SK-N-SH treated with all-trans-retinoic acid at 6 μM for 48 hours (cell line): ENCODE measurements around the gene SLC5A5.

ENCODE experiments used
- ATAC-seq: fragments of 200-7000 bp; cut with Tn5 transposase; 3 replicates; pipeline ENCODE4 v1.9.1; 2020; ENCODE audit warnings: mild to moderate bottlenecking, moderate library complexity
- ARNTL ChIP-seq: fragments of 450-650 bp; formaldehyde crosslinking; IDR thresholded peaks from 2 replicates; pipeline ENCODE4 v1.5.0; 2020; ENCODE audit warnings: low read depth, mild to moderate bottlenecking, moderate library complexity, borderline replicate concordance
- BACH2 ChIP-seq: fragments of 250-450 bp; sonication (Bioruptor Pico); IDR thresholded peaks from 2 replicates; pipeline ENCODE4 v1.9.0; 2021; ENCODE audit warnings: mild to moderate bottlenecking, borderline replicate concordance
- CREB5 ChIP-seq: fragments of 250-450 bp; sonication (Bioruptor Pico); IDR thresholded peaks from 2 replicates; pipeline ENCODE4 v1.5.1; 2020; ENCODE audit warnings: low read depth, mild to moderate bottlenecking, moderate library complexity
- ESRRG ChIP-seq: fragments of 250-450 bp; sonication (Bioruptor Pico); IDR thresholded peaks from 2 replicates; pipeline ENCODE4 v1.6.1; 2021; ENCODE audit warnings: mild to moderate bottlenecking
- GLIS3 ChIP-seq: fragments of 250-450 bp; sonication (Bioruptor Pico); IDR thresholded peaks from 2 replicates; pipeline ENCODE4 v1.5.0; 2020; ENCODE audit warnings: mild to moderate bottlenecking, moderate library complexity
- ISL1 ChIP-seq: fragments of 250-450 bp; sonication (Bioruptor Pico); IDR thresholded peaks from 2 replicates; pipeline ENCODE4 v2.1.2; 2022; ENCODE audit warnings: mild to moderate bottlenecking, moderate library complexity
- OSR1 ChIP-seq: fragments of 250-450 bp; sonication (Bioruptor Pico); IDR thresholded peaks from 2 replicates; pipeline ENCODE4 v1.8.0; 2022; ENCODE audit warnings: moderate library complexity, mild to moderate bottlenecking, inconsistent platforms
- PATZ1 ChIP-seq: fragments of 250-450 bp; sonication (Bioruptor Pico); IDR thresholded peaks from 2 replicates; pipeline ENCODE4 v1.8.0; 2020; ENCODE audit warnings: mild to moderate bottlenecking, moderate library complexity, borderline replicate concordance
- POU6F1 ChIP-seq: fragments of 250-450 bp; sonication (Bioruptor Pico); IDR thresholded peaks from 2 replicates; pipeline ENCODE4 v1.8.0; 2021; ENCODE audit warnings: low read depth, mild to moderate bottlenecking, moderate library complexity, borderline replicate concordance
- PPARA ChIP-seq: fragments of 250-450 bp; sonication (Bioruptor Pico); IDR thresholded peaks from 2 replicates; pipeline ENCODE4 v1.5.0; 2020; ENCODE audit warnings: mild to moderate bottlenecking, borderline replicate concordance
- RARB ChIP-seq: fragments of 250-450 bp; sonication (Bioruptor Pico); IDR thresholded peaks from 2 replicates; pipeline ENCODE4 v1.8.0; 2021; ENCODE audit warnings: mild to moderate bottlenecking, moderate library complexity
- SNAI2 ChIP-seq: fragments of 250-450 bp; sonication (Bioruptor Pico); IDR thresholded peaks from 2 replicates; pipeline ENCODE4 v1.5.0; 2020; ENCODE audit warnings: mild to moderate bottlenecking, moderate library complexity
- TCF4 ChIP-seq: fragments of 250-450 bp; sonication (Bioruptor Pico); IDR thresholded peaks from 2 replicates; pipeline ENCODE4 v1.8.0; 2021; ENCODE audit warnings: mild to moderate bottlenecking, moderate library complexity, borderline replicate concordance
- TOX ChIP-seq: fragments of 250-450 bp; sonication (Bioruptor Pico); IDR thresholded peaks from 2 replicates; pipeline ENCODE4 v1.8.0; 2021; ENCODE audit warnings: mild to moderate bottlenecking, moderate library complexity, borderline replicate concordance
- TSHZ2 ChIP-seq: fragments of 250-450 bp; sonication (Bioruptor Pico); IDR thresholded peaks from 2 replicates; pipeline ENCODE4 v1.5.0; 2020; ENCODE audit warnings: mild to moderate bottlenecking, moderate library complexity
- ZC3H10 ChIP-seq: fragments of 250-450 bp; sonication (Bioruptor Pico); IDR thresholded peaks from 2 replicates; pipeline ENCODE4 v1.5.1; 2021; ENCODE audit warnings: mild to moderate bottlenecking, moderate library complexity
- ZFP3 ChIP-seq: fragments of 250-450 bp; sonication (Bioruptor Pico); IDR thresholded peaks from 2 replicates; pipeline ENCODE4 v1.5.0; 2020; ENCODE audit warnings: mild to moderate bottlenecking, moderate library complexity
- ZFP30 ChIP-seq: fragments of 450-650 bp; formaldehyde crosslinking; IDR thresholded peaks from 2 replicates; pipeline ENCODE4 v1.5.0; 2022; ENCODE audit warnings: mild to moderate bottlenecking, moderate library complexity
- ZNF70 ChIP-seq: fragments of 450-650 bp; formaldehyde crosslinking; IDR thresholded peaks from 2 replicates; pipeline ENCODE4 v1.5.0; 2020; ENCODE audit warnings: mild to moderate bottlenecking, moderate library complexity
- ZNF8 ChIP-seq: fragments of 450-650 bp; formaldehyde crosslinking; IDR thresholded peaks from 2 replicates; pipeline ENCODE4 v1.5.0; 2020; ENCODE audit warnings: mild to moderate bottlenecking, moderate library complexity
- TF ChIP-seq, protein P1 (sequence below): fragments of 250-450 bp; sonication (Bioruptor Pico); IDR thresholded peaks from 2 replicates; pipeline ENCODE4 v1.5.1; 2021; ENCODE audit warnings: mild to moderate bottlenecking, moderate library complexity

The SLC5A5 gene

GRCh38 chr19:17943274-17944221 is 71.8 kb downstream of the SLC5A5 start:
- TF ChIP-seq TCF4 (CRISPR knock-in tag) (no peak), TOX (CRISPR knock-in tag) (no peak), PPARA (CRISPR knock-in tag) (no peak), ZFP30 (no peak), CREB5 (no peak), ZFP3 (CRISPR knock-in tag) (no peak), OSR1 (no peak), ZNF70 (CRISPR knock-in tag) (no peak)
- no peak for ATAC-seq

- no peak for TF ChIP-seq RARB (CRISPR knock-in tag)
- TF ChIP-seq OSR1 = no peak
- no peak for TF ChIP-seq ESRRG (CRISPR knock-in tag)
- TF ChIP-seq POU6F1 = no peak
- no peak for TF ChIP-seq PATZ1 (CRISPR knock-in tag)
- TF ChIP-seq SNAI2 = no peak
- TF ChIP-seq ZFP3 (CRISPR knock-in tag) = no peak
- TF ChIP-seq ZFP30 = no peak
- TF ChIP-seq ZNF8 (CRISPR knock-in tag) = no peak
- no peak for TF ChIP-seq ZC3H10 (CRISPR knock-in tag)
- TF ChIP-seq ARNTL (CRISPR knock-in tag) = no peak
- no peak for TF ChIP-seq GLIS3 (CRISPR knock-in tag)
- no peak for TF ChIP-seq TSHZ2 (CRISPR knock-in tag)
- TF ChIP-seq CREB5 = no peak
- TF ChIP-seq BACH2 (CRISPR knock-in tag) = no peak
- no peak for TF ChIP-seq TOX (CRISPR knock-in tag)
- TF ChIP-seq, protein P1, sequence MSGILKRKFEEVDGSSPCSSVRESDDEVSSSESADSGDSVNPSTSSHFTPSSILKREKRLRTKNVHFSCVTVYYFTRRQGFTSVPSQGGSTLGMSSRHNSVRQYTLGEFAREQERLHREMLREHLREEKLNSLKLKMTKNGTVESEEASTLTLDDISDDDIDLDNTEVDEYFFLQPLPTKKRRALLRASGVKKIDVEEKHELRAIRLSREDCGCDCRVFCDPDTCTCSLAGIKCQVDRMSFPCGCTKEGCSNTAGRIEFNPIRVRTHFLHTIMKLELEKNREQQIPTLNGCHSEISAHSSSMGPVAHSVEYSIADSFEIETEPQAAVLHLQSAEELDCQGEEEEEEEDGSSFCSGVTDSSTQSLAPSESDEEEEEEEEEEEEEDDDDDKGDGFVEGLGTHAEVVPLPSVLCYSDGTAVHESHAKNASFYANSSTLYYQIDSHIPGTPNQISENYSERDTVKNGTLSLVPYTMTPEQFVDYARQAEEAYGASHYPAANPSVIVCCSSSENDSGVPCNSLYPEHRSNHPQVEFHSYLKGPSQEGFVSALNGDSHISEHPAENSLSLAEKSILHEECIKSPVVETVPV (CRISPR knock-in tag) = no peak
- TF ChIP-seq ISL1 (CRISPR knock-in tag) = no peak
- no peak for TF ChIP-seq PPARA (CRISPR knock-in tag)
- ATAC-seq = peak; percentile 8; the same call in 1 of the 3 replicates
Measured at GRCh38 chr19:17944301-17944700, 72.6 kb downstream of the SLC5A5 start.
